Vagina (tissue), 2 donors: ENCODE data around the gene NEU4.

Experiments
- POLR2A ChIP-seq, 2 donors: fragments of 450-650 bp; IDR thresholded peaks; one replicate each; pipeline ENCODE4 v1.6.1; 2017; ENCODE audit warnings: antibody characterized with exemption in 2 of 2, mild to moderate bottlenecking in 2 of 2, moderate library complexity in 2 of 2
- POLR2AphosphoS5 ChIP-seq, 2 donors: sonication (generic); formaldehyde crosslinking; IDR thresholded peaks; one replicate each; pipeline ENCODE4 v1.9.0; 2017; ENCODE audit warnings: antibody characterized with exemption in 2 of 2, mild to moderate bottlenecking in 2 of 2, low read depth in 1 of 2; ENCODE audit not compliant: insufficient read depth in 1 of 2
- TF ChIP-seq, protein P1 (sequence below), 3 experiments: fragments of 450-650 bp in 2 of 3; fragments of 200-600 bp in 1 of 3; sonication (generic) in 1 of 3; IDR thresholded peaks; one replicate each; pipeline ENCODE4 v1.5.1; 2017 to 2019; ENCODE audit warnings: antibody characterized with exemption in 3 of 3, mild to moderate bottlenecking in 2 of 3, moderate library complexity in 2 of 3

GRCh38 chr2:241822264-241822623 lies 13.3 kb downstream of the NEU4 start:
- TF ChIP-seq POLR2A (IDR thresholded peaks at IDR 0.05) (no peak), POLR2AphosphoS5 (IDR thresholded peaks at IDR 0.05; ENCODE audit: insufficient read depth in 1 of 2, low read depth in 1 of 2) (no peak)
- TF ChIP-seq, protein P1, sequence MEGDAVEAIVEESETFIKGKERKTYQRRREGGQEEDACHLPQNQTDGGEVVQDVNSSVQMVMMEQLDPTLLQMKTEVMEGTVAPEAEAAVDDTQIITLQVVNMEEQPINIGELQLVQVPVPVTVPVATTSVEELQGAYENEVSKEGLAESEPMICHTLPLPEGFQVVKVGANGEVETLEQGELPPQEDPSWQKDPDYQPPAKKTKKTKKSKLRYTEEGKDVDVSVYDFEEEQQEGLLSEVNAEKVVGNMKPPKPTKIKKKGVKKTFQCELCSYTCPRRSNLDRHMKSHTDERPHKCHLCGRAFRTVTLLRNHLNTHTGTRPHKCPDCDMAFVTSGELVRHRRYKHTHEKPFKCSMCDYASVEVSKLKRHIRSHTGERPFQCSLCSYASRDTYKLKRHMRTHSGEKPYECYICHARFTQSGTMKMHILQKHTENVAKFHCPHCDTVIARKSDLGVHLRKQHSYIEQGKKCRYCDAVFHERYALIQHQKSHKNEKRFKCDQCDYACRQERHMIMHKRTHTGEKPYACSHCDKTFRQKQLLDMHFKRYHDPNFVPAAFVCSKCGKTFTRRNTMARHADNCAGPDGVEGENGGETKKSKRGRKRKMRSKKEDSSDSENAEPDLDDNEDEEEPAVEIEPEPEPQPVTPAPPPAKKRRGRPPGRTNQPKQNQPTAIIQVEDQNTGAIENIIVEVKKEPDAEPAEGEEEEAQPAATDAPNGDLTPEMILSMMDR (IDR thresholded peaks at IDR 0.05), result no peak
